ENCODE measurements around the gene ANO6. TPM values are rescaled to one million over a fixed set of nuclear protein-coding genes. Genes with fewer than 3 reads are reported as not detected.

Gene ANO6
- total RNA-seq, 1 donor from 2014 or later = 85.0 TPM

DNA sequence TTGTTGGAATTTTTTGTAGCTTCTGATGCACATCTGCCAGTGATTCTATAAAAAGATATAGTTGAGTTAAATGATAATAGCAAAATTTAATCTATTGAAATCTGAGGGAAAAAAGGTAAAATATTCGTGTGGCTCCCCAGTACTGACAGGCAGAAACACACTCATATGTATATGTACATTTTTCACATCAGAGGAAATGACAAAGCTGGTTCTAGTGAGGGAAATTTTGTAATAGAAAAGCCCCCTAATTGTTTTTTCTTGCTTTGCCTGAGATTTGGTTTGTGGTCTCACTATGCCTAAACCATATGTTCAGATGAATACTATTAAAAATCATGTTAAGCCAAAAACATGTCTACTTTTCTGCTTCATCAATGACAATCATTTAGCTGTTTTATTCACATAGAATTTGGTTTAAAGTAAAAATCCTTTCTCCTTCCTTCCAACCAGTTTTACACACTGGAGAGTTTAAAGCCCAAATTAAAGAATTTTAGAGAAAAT lies 203.5 kb downstream of the ANO6 start:
- peaks cover 67% of the 10 kb centered on the region for H3K36me3 ChIP-seq
- TF ChIP-seq, protein P1, sequence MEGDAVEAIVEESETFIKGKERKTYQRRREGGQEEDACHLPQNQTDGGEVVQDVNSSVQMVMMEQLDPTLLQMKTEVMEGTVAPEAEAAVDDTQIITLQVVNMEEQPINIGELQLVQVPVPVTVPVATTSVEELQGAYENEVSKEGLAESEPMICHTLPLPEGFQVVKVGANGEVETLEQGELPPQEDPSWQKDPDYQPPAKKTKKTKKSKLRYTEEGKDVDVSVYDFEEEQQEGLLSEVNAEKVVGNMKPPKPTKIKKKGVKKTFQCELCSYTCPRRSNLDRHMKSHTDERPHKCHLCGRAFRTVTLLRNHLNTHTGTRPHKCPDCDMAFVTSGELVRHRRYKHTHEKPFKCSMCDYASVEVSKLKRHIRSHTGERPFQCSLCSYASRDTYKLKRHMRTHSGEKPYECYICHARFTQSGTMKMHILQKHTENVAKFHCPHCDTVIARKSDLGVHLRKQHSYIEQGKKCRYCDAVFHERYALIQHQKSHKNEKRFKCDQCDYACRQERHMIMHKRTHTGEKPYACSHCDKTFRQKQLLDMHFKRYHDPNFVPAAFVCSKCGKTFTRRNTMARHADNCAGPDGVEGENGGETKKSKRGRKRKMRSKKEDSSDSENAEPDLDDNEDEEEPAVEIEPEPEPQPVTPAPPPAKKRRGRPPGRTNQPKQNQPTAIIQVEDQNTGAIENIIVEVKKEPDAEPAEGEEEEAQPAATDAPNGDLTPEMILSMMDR (IDR thresholded peaks at IDR 0.05) = no peak
- H3K4me1 ChIP-seq = no peaks in the 10 kb centered on the region
- H3K9me3 ChIP-seq = no peaks in the 10 kb centered on the region
- intact Hi-C loops (cut with DNase I) = no loop called here
- ATAC-seq (no peak), DNase-seq (no peak)
- H3K4me3 ChIP-seq = no peak overlapping the region
- H3K27ac ChIP-seq = no peak overlapping the region
- H3K27me3 ChIP-seq = no peaks in the 10 kb centered on the region

DNA sequence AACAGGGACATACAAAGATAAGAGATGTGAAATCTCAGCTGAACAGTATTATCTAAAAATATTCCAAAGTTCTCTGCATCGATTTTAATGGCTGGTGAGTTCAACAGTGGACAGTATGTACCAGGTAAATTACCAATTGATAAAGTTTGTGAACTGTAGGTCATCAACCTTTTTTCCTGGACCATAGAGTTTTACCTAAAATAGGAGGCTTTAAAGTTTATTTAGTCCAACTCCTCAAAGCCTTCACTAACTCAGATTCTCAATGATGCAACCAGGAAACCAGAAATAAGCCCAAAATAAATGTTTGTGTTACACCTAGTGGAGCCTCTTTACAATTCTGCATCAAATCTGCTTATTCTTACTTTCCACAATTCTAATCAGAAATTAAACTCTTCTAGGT lies 205.8 kb downstream of the ANO6 start:
- intact Hi-C loops (cut with DNase I) = no loop called here
- TF ChIP-seq, protein P1 (IDR thresholded peaks at IDR 0.05) = no peak
- H3K27me3 ChIP-seq = no peaks in the 10 kb centered on the region
- H3K4me3 ChIP-seq = no peak overlapping the region
- H3K4me1 ChIP-seq = no peaks in the 10 kb centered on the region
- ATAC-seq (no peak), DNase-seq (no peak)
- no peaks in the 10 kb centered on the region for H3K9me3 ChIP-seq
- no peak overlapping the region for H3K27ac ChIP-seq
- peaks cover 69% of the 10 kb centered on the region for H3K36me3 ChIP-seq

DNA sequence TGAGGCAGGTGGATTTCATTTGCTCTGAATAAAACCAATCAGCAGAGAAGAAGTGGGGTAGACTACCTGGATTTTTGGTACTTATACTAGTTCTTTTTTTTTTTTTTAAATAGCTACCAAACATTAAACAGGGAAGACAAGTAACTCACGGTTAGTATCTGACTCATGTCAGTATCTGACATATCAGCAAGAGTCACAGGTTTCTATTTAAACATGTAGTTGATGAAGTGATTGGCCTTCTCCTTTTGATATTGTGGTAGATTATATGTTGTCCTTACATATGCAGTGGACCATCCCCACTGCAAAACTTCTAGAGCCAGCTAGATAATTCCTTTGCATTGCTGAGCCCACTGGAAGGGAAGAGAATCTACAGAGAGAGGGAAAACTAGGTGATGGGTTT lies 208.0 kb downstream of the ANO6 start:
- Histone ChIP-seq H3K27ac (no peak overlapping the region), H3K4me3 (no peak overlapping the region), H3K4me1 (no peaks in the 10 kb centered on the region), H3K9me3 (no peaks in the 10 kb centered on the region), H3K36me3 (peaks cover 60% of the 10 kb centered on the region), H3K27me3 (no peaks in the 10 kb centered on the region)
- TF ChIP-seq, protein P1 (IDR thresholded peaks at IDR 0.05) = no peak
- intact Hi-C loops (cut with DNase I) = no loop called here
- DNase-seq (no peak), ATAC-seq (no peak)

DNA sequence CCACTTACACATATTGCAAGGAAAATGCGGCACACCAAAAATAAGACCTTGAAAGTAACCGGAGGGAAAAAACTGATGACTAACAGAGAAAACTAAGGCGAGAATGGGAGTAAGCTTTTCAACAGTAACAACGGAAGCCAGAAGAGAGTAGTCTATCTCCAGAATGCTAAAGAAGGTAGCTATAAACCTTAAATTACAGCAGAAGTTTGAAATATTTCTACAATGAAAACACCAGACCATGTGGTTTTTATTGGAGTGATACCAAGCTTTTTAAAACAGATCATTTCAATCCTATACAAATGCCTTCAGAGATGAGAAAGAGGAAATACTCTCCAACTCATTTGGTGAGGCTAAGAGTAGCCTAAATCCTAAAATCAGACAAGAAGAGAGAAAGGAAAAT lies 209.5 kb downstream of the ANO6 start:
- TF ChIP-seq, protein P1 (IDR thresholded peaks at IDR 0.05) = no peak
- ATAC-seq (no peak), DNase-seq (no peak)
- H3K36me3 ChIP-seq = peaks cover 69% of the 10 kb centered on the region
- no peaks in the 10 kb centered on the region for H3K4me1 ChIP-seq
- no peak overlapping the region for H3K27ac ChIP-seq
- H3K9me3 ChIP-seq = no peaks in the 10 kb centered on the region
- intact Hi-C loops (cut with DNase I) = no loop called here
- no peak overlapping the region for H3K4me3 ChIP-seq
- H3K27me3 ChIP-seq = no peaks in the 10 kb centered on the region

DNA sequence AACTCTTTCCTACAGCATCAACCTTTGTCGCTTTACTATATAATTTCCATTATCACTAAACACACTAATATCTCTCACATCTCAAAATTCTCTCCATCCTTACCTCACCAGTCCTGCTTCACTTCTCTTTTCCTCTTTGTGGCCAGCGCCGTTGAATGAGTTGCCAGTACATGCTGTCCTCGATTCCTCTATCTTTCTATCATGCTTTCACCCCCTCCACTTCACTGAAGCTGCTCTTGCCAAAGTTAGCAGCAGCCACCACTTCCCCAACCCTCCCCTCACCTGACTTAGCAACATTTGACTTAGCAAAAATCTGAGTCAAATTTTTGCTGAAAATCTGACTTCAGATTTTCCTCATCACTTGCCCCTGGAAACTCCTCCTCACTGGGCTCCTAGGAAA lies 210.4 kb downstream of the ANO6 start:
- H3K27ac ChIP-seq = no peak overlapping the region
- no peaks in the 10 kb centered on the region for H3K27me3 ChIP-seq
- ATAC-seq (no peak), DNase-seq (no peak)
- no peaks in the 10 kb centered on the region for H3K9me3 ChIP-seq
- H3K4me1 ChIP-seq = no peaks in the 10 kb centered on the region
- intact Hi-C loops (cut with DNase I) = no loop called here
- TF ChIP-seq, protein P1 (IDR thresholded peaks at IDR 0.05) = no peak
- H3K4me3 ChIP-seq = no peak overlapping the region
- peaks cover 70% of the 10 kb centered on the region for H3K36me3 ChIP-seq

DNA sequence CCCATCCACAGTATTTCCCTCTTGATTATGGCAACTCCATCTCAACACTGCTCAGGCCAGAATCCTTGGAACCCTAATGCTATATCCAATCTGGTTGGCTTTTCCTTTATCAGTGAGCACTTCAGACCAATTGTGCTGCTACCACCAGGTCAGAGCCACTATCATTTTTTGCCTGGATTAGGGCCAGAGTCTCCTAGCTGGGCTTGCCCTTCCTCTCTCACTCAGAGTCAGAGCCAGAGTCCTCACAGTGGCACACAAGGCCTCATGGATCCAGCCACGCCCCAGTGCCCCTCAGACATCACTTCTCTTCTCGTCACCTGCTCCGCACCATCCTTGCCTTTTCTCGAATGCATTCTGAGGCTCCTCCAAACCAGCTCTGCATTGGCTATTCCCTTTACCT lies 211.1 kb downstream of the ANO6 start:
- DNase-seq (no peak), ATAC-seq (no peak)
- intact Hi-C loops (cut with DNase I) = no loop called here
- Histone ChIP-seq H3K4me3 (no peak overlapping the region), H3K4me1 (no peaks in the 10 kb centered on the region), H3K9me3 (no peaks in the 10 kb centered on the region), H3K27ac (no peak overlapping the region), H3K36me3 (peaks cover 65% of the 10 kb centered on the region), H3K27me3 (no peaks in the 10 kb centered on the region)
- TF ChIP-seq, protein P1 (IDR thresholded peaks at IDR 0.05) = no peak
